ENCODE results near the gene REXO2.

Gene REXO2

GRCh38 chr11:114439229-114440120 lies at the start of gene REXO2:
REXO2 (plus strand) TSS chr11:114439467; CDS start chr11:114439529, 62 bp downstream.
- peak; percentile 75 to 92 for DNase-seq

- DNase-seq = no peak
These were observed 46.3 kb upstream of the REXO2 start for GRCh38 chr11:114392735-114393667.

- DNase-seq = no peak
These were observed 43.5 kb upstream of the REXO2 start for GRCh38 chr11:114395736-114396135.

DNA sequence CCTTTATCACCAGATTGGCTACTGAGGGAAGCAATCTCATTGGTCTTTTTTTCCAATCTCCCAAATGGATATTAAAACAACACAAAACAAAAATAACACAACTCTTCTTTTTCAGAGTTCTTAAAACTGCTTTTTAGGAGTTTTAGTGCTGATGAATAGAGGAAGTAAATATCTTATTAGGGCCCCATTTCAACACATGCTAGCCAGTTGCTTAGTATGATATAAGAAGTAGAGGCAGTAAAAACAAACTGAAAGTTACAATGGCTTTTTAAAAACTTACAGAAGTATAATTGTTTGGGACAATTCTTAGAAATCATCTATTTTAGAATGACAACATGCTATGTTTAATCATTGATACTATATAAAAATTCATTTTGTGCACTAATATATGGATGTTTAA lies 42.4 kb upstream of the REXO2 start:
- DNase-seq = no peak

GRCh38 chr11:114397349-114397982 lies 41.8 kb upstream of the REXO2 start:
- DNase-seq = no peak

DNA sequence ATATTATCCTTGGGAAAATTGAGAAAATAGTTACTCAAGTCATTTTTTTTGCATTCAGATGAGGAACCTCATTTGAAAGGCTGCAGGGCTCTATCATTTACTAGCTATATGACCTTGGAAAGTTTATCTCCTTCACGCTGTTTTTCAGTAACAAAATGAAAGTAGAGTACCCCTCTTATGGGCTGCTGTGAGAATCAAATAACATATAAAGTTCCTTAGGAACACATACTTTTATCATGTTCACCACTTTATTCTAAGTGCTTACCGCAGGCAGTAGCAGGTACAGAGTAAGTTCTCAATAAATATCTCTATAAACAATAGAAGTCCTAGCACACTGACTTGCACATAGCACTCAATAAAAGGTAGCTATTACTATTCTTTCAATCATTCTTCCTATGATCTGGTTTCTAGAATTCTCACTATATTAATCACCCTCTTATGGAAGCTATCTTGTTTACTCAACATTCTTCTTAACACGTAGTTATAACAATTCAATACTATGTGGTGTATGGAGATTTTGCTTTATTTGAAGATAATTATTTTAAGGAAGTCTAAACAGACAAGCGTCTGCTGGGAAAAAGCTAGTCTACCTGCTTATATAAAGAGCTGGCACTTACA lies 40.9 kb upstream of the REXO2 start:
- no peak for DNase-seq

DNA sequence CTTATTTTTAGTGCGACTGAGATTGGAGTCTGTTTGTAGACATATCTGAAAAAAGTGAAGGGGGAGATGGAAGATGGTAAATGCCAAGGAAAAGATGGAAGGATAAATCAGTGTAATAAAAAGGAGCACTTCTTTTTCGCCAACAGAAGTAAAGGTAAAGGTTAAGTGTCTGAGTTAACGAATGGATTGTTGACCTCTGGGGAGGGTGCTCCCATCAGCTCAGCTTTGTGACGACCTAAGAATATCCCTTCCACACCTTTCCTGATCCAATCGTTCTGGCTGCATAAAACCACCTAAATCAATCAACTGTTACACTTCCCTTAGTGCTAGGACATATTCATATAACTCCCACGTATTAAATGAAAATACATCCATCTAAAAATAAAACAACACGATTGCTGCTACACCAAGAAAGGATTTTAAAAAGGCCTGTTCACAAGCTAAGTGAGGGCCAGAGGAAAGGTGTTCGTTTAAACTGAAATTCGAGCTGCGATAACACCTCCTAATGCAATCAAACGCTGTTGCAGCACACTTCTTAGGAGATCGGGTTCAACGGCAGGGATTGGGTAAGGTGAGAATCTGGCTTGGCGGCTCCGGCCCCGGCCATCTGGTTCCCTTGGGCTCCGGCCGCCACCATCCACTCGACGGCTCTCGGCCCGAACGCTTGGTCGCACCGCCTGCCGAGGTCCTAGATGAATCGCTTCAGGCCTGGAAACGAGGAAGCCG lies 39.6 kb upstream of the REXO2 start:
- DNase-seq = peak; percentile 71 to 83

DNA sequence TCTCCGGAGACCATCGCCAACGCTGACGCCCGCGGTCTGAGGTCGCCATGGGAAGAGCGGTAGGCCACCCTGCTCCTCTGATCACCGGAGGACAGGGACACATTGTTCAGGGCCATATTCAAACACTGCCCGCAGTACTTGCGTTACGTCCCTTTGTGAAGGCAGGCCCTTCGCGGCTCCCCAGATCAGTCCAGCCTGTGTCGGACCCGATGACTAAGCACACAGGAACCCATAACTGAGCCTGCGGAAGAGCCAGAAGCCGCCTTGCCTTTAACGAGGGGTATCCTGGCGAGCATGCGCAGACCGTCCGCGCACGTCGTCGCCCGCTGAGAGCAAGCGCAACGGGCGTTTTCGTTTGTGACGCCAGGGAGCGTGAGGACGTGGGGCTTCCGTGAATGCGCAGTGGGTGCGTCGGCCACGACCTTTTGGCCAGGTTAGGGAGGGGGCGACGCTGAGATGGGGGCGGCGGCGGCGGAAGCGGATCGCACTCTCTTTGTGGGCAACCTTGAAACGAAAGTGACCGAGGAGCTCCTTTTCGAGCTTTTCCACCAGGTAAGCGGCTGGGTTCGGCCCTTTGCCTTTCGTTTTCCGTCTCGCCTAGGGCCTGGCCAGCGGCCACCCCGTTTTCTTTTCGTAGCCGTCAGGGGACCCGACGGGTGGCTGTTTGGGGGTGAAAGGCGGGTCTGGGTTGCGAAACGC lies 38.9 kb upstream of the REXO2 start, which contains the start of the genes C11orf71 and RBM7:
Gene C11orf71 (minus strand): TSS at position 296 of the 699 bp plus-strand sequence. CDS start 180 bp downstream, at position 116.
Gene RBM7 (plus strand): TSS at position 451 of the 699 bp plus-strand sequence. CDS start 6 bp downstream, at position 457.
- DNase-seq = peak; percentile 83 to 95

GRCh38 chr11:114400915-114401223 lies 38.4 kb upstream of the REXO2 start:
- DNase-seq = no peak

DNA sequence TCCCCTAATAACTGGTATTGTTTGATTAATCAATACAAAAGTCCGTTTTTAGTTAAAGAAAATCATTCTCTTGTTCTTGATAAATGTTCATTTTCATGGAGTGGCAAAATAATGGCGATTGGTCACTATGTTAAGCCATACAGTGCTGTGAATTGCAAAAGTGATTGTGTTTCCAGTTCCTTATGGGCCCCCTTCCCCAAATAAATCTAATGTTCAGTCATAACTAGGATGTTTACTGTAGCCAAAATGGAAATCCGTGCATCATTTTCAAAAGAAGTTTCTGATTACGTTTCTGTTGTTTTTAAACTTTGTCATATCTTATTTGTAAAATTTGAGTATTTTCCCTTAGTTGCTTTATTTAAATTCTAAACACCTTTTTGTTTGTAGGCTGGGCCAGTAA lies 38.0 kb upstream of the REXO2 start:
- DNase-seq = no peak

GRCh38 chr11:114412946-114413345 lies 26.3 kb upstream of the REXO2 start:
- DNase-seq = no peak

GRCh38 chr11:114413958-114414357 lies 25.3 kb upstream of the REXO2 start:
- no peak for DNase-seq

DNA sequence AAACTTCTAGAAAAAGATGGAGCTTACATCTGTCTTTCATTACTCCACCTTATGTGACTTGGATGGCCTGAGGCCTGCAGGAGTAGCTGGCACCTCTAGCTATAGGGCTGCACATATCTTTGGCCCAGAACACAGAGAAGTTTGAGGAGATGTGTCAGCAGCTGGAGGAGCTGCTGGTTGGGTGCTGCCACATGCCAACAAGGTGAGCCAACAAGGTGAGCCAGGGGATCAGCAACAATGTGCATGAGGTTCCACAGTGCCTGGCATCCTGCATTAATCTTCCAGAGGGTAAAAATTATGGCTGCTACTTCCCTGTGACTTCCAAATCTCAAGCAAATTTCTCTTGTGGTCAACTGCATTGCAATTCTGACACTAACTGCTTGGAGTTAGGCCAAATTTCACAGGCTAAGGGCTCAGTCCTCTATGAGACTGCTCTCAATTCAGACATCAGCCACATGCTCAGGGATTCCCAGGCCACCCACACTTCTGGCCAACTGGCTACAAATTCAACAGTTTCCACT lies 22.8 kb upstream of the REXO2 start:
- DNase-seq = no peak

GRCh38 chr11:114426280-114426679 lies 13.0 kb upstream of the REXO2 start:
- DNase-seq = no peak

DNA sequence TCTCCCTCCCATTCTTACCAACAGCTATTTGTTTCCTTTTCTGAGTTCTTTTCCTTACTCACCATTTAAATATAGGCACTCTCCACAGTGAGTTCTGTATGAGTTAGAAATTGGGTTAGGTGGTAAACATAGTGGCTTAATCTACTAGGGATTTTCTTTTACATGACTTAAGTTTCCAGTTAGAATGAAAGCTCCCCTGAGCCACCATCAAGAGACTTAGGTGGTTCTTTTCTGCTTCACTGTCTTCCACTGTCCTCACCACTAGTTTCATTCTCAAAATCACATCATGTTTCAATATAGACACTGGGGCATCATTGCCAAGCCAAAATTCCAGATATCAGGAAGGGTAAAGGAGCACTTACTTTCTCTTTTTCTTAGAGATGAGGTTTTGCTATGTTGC lies 9.0 kb upstream of the REXO2 start:
- DNase-seq = no peak

DNA sequence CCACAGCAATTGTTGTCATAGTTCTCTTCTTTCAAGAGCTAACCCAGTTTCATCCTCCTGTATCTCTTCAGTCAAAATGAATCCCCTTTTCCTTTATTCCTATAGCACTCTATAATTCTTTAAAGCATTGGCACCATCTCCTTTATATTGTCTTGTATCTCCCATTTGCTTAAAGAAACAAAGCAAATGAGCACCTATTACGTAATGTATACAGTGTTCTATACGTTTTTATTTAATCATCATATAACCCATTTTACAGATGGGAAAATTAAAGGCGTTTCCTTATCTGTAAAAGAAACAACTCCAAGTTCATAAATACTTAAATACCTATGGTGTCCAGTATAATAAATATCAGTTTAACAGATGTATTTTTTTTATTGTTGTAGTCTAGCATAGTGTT lies 6.4 kb upstream of the REXO2 start:
- no peak for DNase-seq

GRCh38 chr11:114433376-114433775 lies 5.9 kb upstream of the REXO2 start:
- DNase-seq = no peak

DNA sequence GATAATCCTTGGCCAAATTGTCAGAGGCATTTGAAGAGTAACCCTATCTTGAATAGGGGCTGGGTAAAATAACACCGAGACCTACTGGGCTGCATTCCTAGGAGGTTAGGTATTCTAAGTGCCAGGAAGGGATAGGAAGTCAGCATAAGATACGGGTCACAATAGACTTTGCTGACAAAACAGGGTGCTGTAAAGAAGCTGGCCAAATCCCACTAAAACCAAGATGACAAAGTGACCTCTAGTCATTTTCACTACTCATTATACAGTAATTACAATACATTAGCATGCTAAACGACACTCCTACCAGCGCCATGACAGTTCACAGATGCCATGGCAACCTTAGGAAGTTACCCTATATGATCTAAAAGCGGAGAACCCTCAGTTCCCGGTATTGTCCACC lies 964 bp upstream of the REXO2 start:
- DNase-seq = no peak

DNA sequence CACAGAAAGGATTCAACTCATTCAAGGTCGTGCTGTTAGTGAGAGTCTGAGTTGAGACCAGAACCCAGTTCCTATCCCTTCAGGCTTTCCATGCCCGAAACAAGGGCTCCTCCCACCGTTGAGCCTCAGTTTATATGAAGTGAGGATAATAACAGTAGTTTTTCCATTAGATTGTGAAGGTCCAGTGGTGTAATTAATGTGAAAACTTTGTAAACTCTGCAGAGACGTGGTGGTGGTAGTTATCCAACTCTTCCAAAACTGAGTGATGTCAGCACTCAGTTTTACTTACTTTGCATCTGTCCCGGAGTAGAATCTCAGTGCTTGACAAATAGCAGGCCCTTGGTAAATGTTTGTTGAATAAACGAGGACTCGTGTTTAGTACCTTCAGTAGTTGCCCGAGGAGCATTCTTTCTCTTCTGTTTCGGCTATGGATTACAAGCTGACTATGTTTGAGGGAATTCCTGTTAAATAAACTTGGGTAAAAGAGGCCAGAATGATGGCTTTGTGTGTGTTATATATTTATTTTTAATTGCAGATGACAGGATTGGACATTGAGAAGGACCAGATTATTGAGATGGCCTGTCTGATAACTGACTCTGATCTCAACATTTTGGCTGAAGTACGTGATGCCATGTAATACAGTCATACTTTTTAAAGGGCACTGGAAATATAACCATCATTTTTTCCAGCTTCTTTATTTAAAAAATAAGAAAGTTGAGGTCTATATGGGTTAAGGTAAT lies 1.0 kb downstream of the REXO2 start:
- DNase-seq = no peak
